ENCODE data around the gene HDAC4. TPM values are rescaled to one million over a fixed set of nuclear protein-coding genes. Genes with fewer than 3 reads are reported as not detected.
"Not testable (repeated sequence)": the region's sequence is repeated elsewhere in the genome, so short reads cannot be mapped to it uniquely, and the experiment has no call there.

The HDAC4 gene
- total RNA-seq, 1 experiment from 2014 or later, result 40.1 TPM

DNA sequence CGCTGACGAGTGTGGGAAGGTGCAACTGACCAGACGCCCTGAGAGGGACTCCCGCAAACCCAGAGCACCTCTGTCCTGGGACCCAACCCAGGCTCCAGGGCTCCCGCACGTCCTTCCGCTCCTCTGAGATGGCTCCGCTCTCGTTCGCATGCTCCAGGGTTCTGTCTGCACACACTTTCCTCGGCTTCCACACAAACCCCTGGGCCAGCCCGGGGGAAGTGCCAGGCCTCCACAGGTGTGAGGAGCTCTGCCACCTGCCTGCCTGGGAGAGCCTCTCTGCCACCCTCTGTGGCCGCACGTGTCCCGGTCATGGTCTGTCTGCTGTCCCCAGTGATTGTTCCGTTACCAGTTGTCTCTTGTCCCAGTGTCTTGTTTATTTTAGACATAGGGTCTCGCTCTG lies 222.9 kb downstream of the HDAC4 start:
- POLR2A ChIA-PET, result no interaction called here
- TF ChIP-seq, protein P1, sequence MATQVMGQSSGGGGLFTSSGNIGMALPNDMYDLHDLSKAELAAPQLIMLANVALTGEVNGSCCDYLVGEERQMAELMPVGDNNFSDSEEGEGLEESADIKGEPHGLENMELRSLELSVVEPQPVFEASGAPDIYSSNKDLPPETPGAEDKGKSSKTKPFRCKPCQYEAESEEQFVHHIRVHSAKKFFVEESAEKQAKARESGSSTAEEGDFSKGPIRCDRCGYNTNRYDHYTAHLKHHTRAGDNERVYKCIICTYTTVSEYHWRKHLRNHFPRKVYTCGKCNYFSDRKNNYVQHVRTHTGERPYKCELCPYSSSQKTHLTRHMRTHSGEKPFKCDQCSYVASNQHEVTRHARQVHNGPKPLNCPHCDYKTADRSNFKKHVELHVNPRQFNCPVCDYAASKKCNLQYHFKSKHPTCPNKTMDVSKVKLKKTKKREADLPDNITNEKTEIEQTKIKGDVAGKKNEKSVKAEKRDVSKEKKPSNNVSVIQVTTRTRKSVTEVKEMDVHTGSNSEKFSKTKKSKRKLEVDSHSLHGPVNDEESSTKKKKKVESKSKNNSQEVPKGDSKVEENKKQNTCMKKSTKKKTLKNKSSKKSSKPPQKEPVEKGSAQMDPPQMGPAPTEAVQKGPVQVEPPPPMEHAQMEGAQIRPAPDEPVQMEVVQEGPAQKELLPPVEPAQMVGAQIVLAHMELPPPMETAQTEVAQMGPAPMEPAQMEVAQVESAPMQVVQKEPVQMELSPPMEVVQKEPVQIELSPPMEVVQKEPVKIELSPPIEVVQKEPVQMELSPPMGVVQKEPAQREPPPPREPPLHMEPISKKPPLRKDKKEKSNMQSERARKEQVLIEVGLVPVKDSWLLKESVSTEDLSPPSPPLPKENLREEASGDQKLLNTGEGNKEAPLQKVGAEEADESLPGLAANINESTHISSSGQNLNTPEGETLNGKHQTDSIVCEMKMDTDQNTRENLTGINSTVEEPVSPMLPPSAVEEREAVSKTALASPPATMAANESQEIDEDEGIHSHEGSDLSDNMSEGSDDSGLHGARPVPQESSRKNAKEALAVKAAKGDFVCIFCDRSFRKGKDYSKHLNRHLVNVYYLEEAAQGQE (IDR thresholded peaks at IDR 0.05; ENCODE audit: insufficient read depth in 1 of 2, low read depth in 2 of 2, low read length in 1 of 2), result no peak
- no peak for TF ChIP-seq SIN3A (IDR thresholded peaks at IDR 0.05; ENCODE audit: borderline replicate concordance, insufficient read depth, low read depth, low read length)
- TF ChIP-seq, protein P2, sequence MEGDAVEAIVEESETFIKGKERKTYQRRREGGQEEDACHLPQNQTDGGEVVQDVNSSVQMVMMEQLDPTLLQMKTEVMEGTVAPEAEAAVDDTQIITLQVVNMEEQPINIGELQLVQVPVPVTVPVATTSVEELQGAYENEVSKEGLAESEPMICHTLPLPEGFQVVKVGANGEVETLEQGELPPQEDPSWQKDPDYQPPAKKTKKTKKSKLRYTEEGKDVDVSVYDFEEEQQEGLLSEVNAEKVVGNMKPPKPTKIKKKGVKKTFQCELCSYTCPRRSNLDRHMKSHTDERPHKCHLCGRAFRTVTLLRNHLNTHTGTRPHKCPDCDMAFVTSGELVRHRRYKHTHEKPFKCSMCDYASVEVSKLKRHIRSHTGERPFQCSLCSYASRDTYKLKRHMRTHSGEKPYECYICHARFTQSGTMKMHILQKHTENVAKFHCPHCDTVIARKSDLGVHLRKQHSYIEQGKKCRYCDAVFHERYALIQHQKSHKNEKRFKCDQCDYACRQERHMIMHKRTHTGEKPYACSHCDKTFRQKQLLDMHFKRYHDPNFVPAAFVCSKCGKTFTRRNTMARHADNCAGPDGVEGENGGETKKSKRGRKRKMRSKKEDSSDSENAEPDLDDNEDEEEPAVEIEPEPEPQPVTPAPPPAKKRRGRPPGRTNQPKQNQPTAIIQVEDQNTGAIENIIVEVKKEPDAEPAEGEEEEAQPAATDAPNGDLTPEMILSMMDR (IDR thresholded peaks at IDR 0.05), result no peak
- no peak for TF ChIP-seq TCF7L2 (IDR thresholded peaks at IDR 0.05; ENCODE audit: low read depth, low read length)
- no peak for TF ChIP-seq POLR2AphosphoS5 (IDR thresholded peaks at IDR 0.05; ENCODE audit: low read depth, low read length)
- no TSS peak for BruUV-seq (replicated peaks)
- ATAC-seq, result no peak
- CTCF ChIA-PET, result no interaction called here
- H3K9me3 ChIP-seq (ENCODE audit: control insufficient read depth, insufficient read depth, low read depth, low read length), result peaks cover 6% of the 10 kb centered on the region; the same call in 1 of the 2 replicates
- no peak overlapping the region for H3K4me3 ChIP-seq (ENCODE audit: low read depth in 2 of 2, low read length in 2 of 2)
- DNase-seq (ENCODE audit: low read depth, low spot score), result no peak
- no peak overlapping the region for H3K27ac ChIP-seq (ENCODE audit: low read length)
- H3K27me3 ChIP-seq (ENCODE audit: control insufficient read depth, insufficient read depth, low read length), result no peaks in the 10 kb centered on the region
- in situ Hi-C loops (cut with HindIII; ENCODE audit: low pct_unique_long_range_greater_than_20kb, low sequenced_read_pairs) (no loop called here), intact Hi-C loops (cut with micrococcal nuclease; ENCODE audit: unreplicated experiment) (no loop called here)
- no peaks in the 10 kb centered on the region for H3K4me1 ChIP-seq (ENCODE audit: control insufficient read depth, insufficient read depth, low read length)
- H3K36me3 ChIP-seq (ENCODE audit: control insufficient read depth, insufficient read depth, low read length), result no peaks in the 10 kb centered on the region

DNA sequence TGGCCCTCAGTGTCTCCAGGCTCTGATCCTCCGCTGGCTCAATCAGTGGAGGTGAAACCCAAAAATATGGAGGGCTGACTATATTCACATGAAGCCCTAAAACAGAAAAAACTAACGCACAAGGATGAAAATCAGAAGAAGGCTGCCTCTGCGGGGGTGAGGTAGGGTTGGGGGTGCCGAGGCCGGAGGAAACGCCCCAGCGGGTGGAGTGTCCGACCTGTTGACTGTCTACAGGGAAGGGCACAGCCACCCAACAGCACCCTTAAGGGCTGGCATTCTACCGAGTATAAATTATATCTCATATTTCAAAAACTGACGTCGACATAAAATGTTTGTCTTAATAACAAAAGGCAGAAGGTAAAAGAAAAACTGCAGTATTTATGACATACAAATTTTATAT lies 223.5 kb downstream of the HDAC4 start:
- Histone ChIP-seq H3K36me3 (ENCODE audit: control insufficient read depth, insufficient read depth, low read length) (no peaks in the 10 kb centered on the region), H3K27ac (ENCODE audit: low read length) (no peak overlapping the region), H3K4me3 (ENCODE audit: low read depth in 2 of 2, low read length in 2 of 2) (no peak overlapping the region), H3K27me3 (ENCODE audit: control insufficient read depth, insufficient read depth, low read length) (no peaks in the 10 kb centered on the region), H3K9me3 (ENCODE audit: control insufficient read depth, insufficient read depth, low read depth, low read length) (peaks cover 11% of the 10 kb centered on the region; the same call in 1 of the 2 replicates), H3K4me1 (ENCODE audit: control insufficient read depth, insufficient read depth, low read length) (no peaks in the 10 kb centered on the region)
- DNase-seq (ENCODE audit: low read depth, low spot score) (no peak), ATAC-seq (no peak)
- CTCF ChIA-PET, result no interaction called here
- BruUV-seq (replicated peaks), result no TSS peak
- no peak for TF ChIP-seq SIN3A (IDR thresholded peaks at IDR 0.05; ENCODE audit: borderline replicate concordance, insufficient read depth, low read depth, low read length)
- no peak for TF ChIP-seq TCF7L2 (IDR thresholded peaks at IDR 0.05; ENCODE audit: low read depth, low read length)
- TF ChIP-seq, protein P1 (IDR thresholded peaks at IDR 0.05; ENCODE audit: insufficient read depth in 1 of 2, low read depth in 2 of 2, low read length in 1 of 2), result no peak
- TF ChIP-seq, protein P2 (IDR thresholded peaks at IDR 0.05), result no peak
- no peak for TF ChIP-seq POLR2AphosphoS5 (IDR thresholded peaks at IDR 0.05; ENCODE audit: low read depth, low read length)
- POLR2A ChIA-PET, result no interaction called here
- in situ Hi-C loops (cut with HindIII; ENCODE audit: low pct_unique_long_range_greater_than_20kb, low sequenced_read_pairs), result no loop called here
- intact Hi-C loops (cut with micrococcal nuclease; ENCODE audit: unreplicated experiment), result no loop called here

DNA sequence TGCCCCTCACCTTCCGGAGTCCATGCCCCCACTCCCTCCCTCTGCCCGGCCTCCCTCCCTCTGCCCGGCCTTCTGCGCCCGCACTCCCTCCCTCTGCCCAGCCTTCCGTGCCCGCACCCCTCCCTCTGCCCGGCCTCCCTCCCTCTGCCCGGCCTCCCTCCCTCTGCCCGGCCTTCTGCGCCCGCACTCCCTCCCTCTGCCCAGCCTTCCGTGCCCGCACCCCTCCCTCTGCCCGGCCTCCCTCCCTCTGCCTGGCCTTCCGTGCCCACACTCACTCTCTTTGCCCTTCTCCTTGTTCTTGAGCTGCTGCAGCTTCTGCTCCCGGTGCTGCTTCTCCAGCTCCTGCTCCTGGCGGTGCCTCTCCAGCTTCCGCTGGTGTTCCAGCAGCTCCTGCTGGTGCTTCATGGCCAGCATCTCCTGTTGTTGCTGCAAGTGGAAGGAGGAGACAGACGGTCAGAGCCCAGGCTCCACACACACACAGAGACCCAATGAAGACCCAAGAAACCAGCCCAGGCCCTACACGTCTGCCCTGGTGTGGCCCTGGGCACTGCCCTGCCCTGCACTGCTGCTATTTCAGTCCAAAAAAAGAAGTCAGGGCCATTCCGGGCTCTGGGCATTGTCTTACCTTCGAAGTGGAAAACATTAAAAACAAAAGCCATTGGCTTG lies 224.5 kb downstream of the HDAC4 start:
- H3K4me1 ChIP-seq (ENCODE audit: control insufficient read depth, insufficient read depth, low read length); H3K36me3 ChIP-seq (ENCODE audit: control insufficient read depth, insufficient read depth, low read length); H3K4me3 ChIP-seq (ENCODE audit: low read depth in 2 of 2, low read length in 2 of 2); BruUV-seq (replicated peaks); POLR2A ChIA-PET; H3K27ac ChIP-seq (ENCODE audit: low read length); intact Hi-C loops (cut with micrococcal nuclease; ENCODE audit: unreplicated experiment); ATAC-seq; H3K27me3 ChIP-seq (ENCODE audit: control insufficient read depth, insufficient read depth, low read length); in situ Hi-C loops (cut with HindIII; ENCODE audit: low pct_unique_long_range_greater_than_20kb, low sequenced_read_pairs); DNase-seq (ENCODE audit: low read depth, low spot score): not testable (repeated sequence)
- CTCF ChIA-PET, result interaction anchor here (0.7 kb wide), 1 partner anchor 121 kb away, joined by 3 read pairs; no protein-coding TSS in a partner anchor
- peaks cover 19% of the 10 kb centered on the region for H3K9me3 ChIP-seq (ENCODE audit: control insufficient read depth, insufficient read depth, low read depth, low read length)
